ENCODE data around the gene AMH. TPM values are rescaled to one million over a fixed set of nuclear protein-coding genes. Genes with fewer than 3 reads are reported as not detected.
A peak's percentile ranks its signal among the peaks of the same experiment; 100 is the strongest.

AMH gene
- total RNA-seq, 1 donor from 2014 or later, result 1.5 TPM

DNA sequence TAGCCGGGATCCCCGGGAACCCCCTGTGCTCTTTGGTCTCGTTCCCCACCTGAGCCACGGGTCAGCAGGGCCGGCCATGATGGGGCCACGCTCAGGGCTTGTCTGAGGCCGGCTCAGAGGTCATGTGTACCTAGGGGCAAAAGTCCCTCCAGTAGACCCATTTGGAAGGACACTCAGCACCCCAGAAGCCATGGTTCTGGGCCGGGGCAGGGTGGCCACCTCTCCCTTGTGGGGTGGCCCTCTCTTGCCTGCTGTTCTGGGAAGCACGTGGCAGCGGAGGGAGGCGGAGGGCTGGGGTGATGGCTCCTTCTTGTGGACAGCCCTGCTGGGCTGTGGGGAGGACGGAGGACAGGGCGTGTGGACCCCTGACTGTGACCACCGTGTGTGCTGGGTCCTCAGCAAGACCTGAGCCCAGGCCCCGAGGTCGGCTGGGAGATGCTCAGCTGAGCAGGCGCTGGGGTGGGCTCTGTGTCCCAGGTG lies 39.3 kb downstream of the AMH start:
- DNase-seq, result no peak

- DNase-seq, result no peak
These were observed 39.9 kb downstream of the AMH start for GRCh38 chr19:2288818-2289713.

DNA sequence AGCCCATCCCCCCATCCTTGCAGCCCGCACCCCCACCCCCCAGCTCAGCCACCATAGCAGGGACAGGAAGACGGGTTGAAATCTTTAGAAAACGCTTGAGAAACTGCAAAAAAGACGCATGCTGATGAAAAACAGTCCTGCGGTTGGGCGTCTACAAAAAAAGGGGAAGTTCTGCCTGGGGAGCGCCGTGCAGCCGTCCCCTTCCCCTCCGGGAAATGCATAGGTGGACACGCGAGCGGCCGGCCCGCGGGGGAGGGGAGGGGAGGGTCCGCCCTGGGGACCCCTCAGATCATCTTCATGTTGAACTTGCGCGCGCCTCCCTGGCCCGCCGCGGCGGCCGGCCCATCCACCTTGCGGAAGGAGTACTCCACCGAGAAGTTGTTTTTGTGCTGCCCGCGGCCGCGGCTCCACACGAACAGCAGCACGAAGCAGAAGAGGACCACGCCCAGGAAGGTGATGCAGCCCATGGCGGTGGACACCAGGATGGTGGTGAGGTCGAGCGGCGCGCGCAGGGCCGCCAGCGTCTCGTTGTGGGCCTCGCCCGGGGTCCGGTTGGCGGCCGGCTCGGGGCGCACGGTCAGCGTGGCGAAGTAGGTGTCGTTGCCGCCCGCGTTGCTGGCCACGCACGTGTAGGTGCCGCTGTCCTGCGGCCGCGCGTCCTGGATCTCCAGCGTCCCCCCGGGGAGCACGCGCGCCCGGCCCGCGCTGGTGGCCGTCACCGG lies 40.8 kb downstream of the AMH start:
- DNase-seq, result peak; percentile 21

DNA sequence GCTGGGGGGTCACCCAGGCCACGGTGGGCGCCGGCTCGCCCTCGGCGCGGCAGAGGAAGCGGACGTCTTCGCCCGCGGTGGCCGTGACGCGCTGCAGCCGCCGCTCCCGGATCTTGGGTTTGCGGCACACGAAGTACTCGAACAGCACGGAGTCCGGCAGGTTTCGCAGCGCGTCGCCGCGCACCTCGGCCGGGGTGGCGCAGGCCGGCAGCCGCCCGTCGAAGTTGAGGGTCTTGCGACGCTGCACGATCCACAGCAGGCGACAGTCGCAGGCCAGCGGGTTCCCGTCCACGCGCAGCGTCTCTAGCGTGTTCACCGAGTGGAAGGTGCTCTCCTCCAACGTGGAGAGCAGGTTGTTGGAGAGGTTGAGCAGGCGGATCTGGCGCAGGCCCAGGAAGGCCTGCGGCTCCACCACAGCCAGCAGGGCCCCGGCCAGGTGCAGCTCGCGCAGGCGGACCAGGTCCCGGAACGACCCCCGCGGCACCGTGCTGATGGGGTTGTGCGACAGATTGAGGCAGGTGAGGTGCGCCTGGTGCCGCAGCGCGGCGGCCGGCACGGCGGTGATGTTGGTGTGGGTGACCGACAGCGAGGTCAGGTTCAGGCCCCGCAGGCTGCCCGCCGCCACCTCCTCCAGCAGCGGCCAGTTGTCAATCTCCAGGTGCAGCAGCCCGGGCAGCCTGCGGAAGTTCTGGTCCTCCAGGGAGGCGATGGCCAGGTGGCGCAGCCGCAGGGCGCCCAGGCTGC lies 41.5 kb downstream of the AMH start:
- DNase-seq, result no peak

- DNase-seq, result peak; percentile 34
These were observed 42.1 kb downstream of the AMH start for GRCh38 chr19:2291185-2291751.

- peak; percentile 18 for DNase-seq
These were observed 45.7 kb downstream of the AMH start for GRCh38 chr19:2294687-2295335.

- no peak for DNase-seq
These were observed 47.0 kb downstream of the AMH start for GRCh38 chr19:2296141-2296540.

- no peak for DNase-seq
These were observed 51.4 kb downstream of the AMH start for GRCh38 chr19:2300533-2300932.

Other genes starting within 250 kb of the AMH start
- 51.7 and 135 TPM in 2 replicates for gene BTBD2, start 233.6 kb upstream of the AMH start, total RNA-seq
- gene MKNK2, start 198.1 kb upstream of the AMH start, total RNA-seq, result 147 and 289 TPM in 2 replicates
- 26.4 and 54.0 TPM in 2 replicates for gene MOB3A, start 153.0 kb upstream of the AMH start, total RNA-seq
- 0.65 and 1.5 TPM in 2 replicates for gene IZUMO4, start 152.4 kb upstream of the AMH start, total RNA-seq
- 75.7 and 137 TPM in 2 replicates for gene AP3D1, start 97.8 kb upstream of the AMH start, total RNA-seq
- gene DOT1L, start 85.4 kb upstream of the AMH start, total RNA-seq, result 5.4 and 8.8 TPM in 2 replicates
- gene PLEKHJ1, start 13.0 kb upstream of the AMH start, total RNA-seq, result 64.0 and 84.9 TPM in 2 replicates
- 43.4 and 93.6 TPM in 2 replicates for gene SF3A2, start 12.5 kb upstream of the AMH start, total RNA-seq
- 0.17 TPM in 1 of 2 replicates, not detected in the other for gene JSRP1, start 7.1 kb downstream of the AMH start, total RNA-seq
- gene PEAK3, start 32.9 kb downstream of the AMH start, total RNA-seq, result 0.17 and 0.19 TPM in 2 replicates
- not detected in 2 replicates for gene LINGO3, start 58.8 kb downstream of the AMH start, total RNA-seq
- 114 and 166 TPM in 2 replicates for gene LSM7, start 79.3 kb downstream of the AMH start, total RNA-seq
- gene SPPL2B, start 79.4 kb downstream of the AMH start, total RNA-seq, result 32.1 and 33.2 TPM in 2 replicates
- gene TMPRSS9, start 110.9 kb downstream of the AMH start, total RNA-seq, result under 0.01 and 0.14 TPM in 2 replicates
- 48.3 and 53.5 TPM in 2 replicates for gene TIMM13, start 178.3 kb downstream of the AMH start, total RNA-seq
- 57.3 and 179 TPM in 2 replicates for gene LMNB2, start 207.6 kb downstream of the AMH start, total RNA-seq
- 53.4 and 114 TPM in 2 replicates for gene GADD45B, start 226.8 kb downstream of the AMH start, total RNA-seq